B cell (primary cell): ENCODE measurements around the gene RIPPLY2.

ENCODE experiments used
- CTCF ChIP-seq: fragments of 200-600 bp; IDR thresholded peaks from one replicate; pipeline ENCODE4 v1.8.0; 2022; ENCODE audit warnings: antibody characterized with exemption, mild to moderate bottlenecking
- EZH2 ChIP-seq: IDR thresholded peaks from 2 replicates; pipeline ENCODE4 v1.6.1; 2012; ENCODE audit warnings: borderline replicate concordance, low read depth, mild to moderate bottlenecking, moderate library complexity, low read length; ENCODE audit not compliant: insufficient read depth, poor library complexity, severe bottlenecking

GRCh38 chr6:83808926-83809325 lies 44.2 kb upstream of the RIPPLY2 start:
- TF ChIP-seq EZH2 (no peak), CTCF (no peak)
